BE2C (cell line): ENCODE data around the gene PLXNB2.

Experiments
- DNase-seq: peaks from one replicate; pipeline ENCODE4 v3.0.0-alpha.2; 2020
- H3K27me3 ChIP-seq: fragments of 250-450 bp; sonication (Bioruptor Pico); 2 replicates; pipeline ENCODE4 v1.5.1; 2020; ENCODE audit warnings: mild to moderate bottlenecking
- H3K36me3 ChIP-seq: fragments of 250-450 bp; sonication (Bioruptor Pico); 2 replicates; pipeline ENCODE4 v1.5.1; 2020; ENCODE audit warnings: mild to moderate bottlenecking
- H3K4me1 ChIP-seq: fragments of 250-450 bp; sonication (Bioruptor Pico); 2 replicates; pipeline ENCODE4 v1.5.1; 2020
- H3K4me3 ChIP-seq: 2 replicates; pipeline ENCODE4 v1.5.1; 2011; ENCODE audit warnings: low read depth, low read length
- H3K9me3 ChIP-seq: fragments of 250-450 bp; sonication (Bioruptor Pico); 2 replicates; pipeline ENCODE4 v1.5.1; 2020
- CTCF ChIP-seq: IDR thresholded peaks from 2 replicates; pipeline ENCODE4 v1.5.1; 2012; ENCODE audit warnings: mild to moderate bottlenecking, low read depth, low read length

The PLXNB2 gene

GRCh38 chr22:50280708-50281383 is 26.6 kb downstream of the PLXNB2 start:
- H3K4me3 ChIP-seq: no peak overlapping the region
- no peaks in the 10 kb centered on the region for H3K4me1 ChIP-seq
- no peak for TF ChIP-seq CTCF
- no peaks in the 10 kb centered on the region for H3K27me3 ChIP-seq
- DNase-seq: no peak
- H3K9me3 ChIP-seq: no peaks in the 10 kb centered on the region
- peaks cover 71% of the 10 kb centered on the region for H3K36me3 ChIP-seq

- H3K9me3 ChIP-seq: no peaks in the 10 kb centered on the region
- no peak for TF ChIP-seq CTCF
- H3K4me3 ChIP-seq: no peak overlapping the region
- no peaks in the 10 kb centered on the region for H3K27me3 ChIP-seq
- no peak for DNase-seq
- H3K4me1 ChIP-seq: no peaks in the 10 kb centered on the region
- peaks cover 73% of the 10 kb centered on the region for H3K36me3 ChIP-seq
Observed at GRCh38 chr22:50280022-50280707, 27.3 kb downstream of the PLXNB2 start.

- DNase-seq: no peak
- TF ChIP-seq CTCF: no peak
- no peaks in the 10 kb centered on the region for H3K27me3 ChIP-seq
- H3K36me3 ChIP-seq: peaks cover 74% of the 10 kb centered on the region
- H3K4me1 ChIP-seq: peaks cover 5% of the 10 kb centered on the region
- no peaks in the 10 kb centered on the region for H3K9me3 ChIP-seq
- H3K4me3 ChIP-seq: no peak overlapping the region
Observed at GRCh38 chr22:50278956-50279619, 28.4 kb downstream of the PLXNB2 start.

- DNase-seq: no peak
- TF ChIP-seq CTCF: no peak
- H3K4me3 ChIP-seq: no peak overlapping the region
- no peaks in the 10 kb centered on the region for H3K27me3 ChIP-seq
- H3K4me1 ChIP-seq: peaks cover 7% of the 10 kb centered on the region
- H3K36me3 ChIP-seq: peaks cover 74% of the 10 kb centered on the region
- H3K9me3 ChIP-seq: no peaks in the 10 kb centered on the region
Observed at GRCh38 chr22:50278461-50278860, 29.0 kb downstream of the PLXNB2 start.

- Histone ChIP-seq H3K27me3 (no peaks in the 10 kb centered on the region), H3K9me3 (no peaks in the 10 kb centered on the region), H3K4me1 (peaks cover 10% of the 10 kb centered on the region), H3K36me3 (peaks cover 70% of the 10 kb centered on the region), H3K4me3 (no peak overlapping the region)
- no peak for TF ChIP-seq CTCF
- no peak for DNase-seq
Observed at GRCh38 chr22:50277761-50278160, 29.7 kb downstream of the PLXNB2 start.

GRCh38 chr22:50276143-50276542 is 31.3 kb downstream of the PLXNB2 start:
- H3K4me1 ChIP-seq: peaks cover 13% of the 10 kb centered on the region
- TF ChIP-seq CTCF: peak; percentile 48
- peaks cover 55% of the 10 kb centered on the region for H3K36me3 ChIP-seq
- no peak overlapping the region for H3K4me3 ChIP-seq
- no peaks in the 10 kb centered on the region for H3K9me3 ChIP-seq
- H3K27me3 ChIP-seq: no peaks in the 10 kb centered on the region; the same call in 1 of the 2 replicates
- peak; percentile 64 for DNase-seq
